Activated CD4-positive, alpha-beta T cell treated with anti-CD3 and anti-CD28 coated beads, Interleukin-2, amount 50 U/mL, for 16 hours (primary cell): ENCODE results near the gene DGKK.
"Not testable (repeated sequence)": the region's sequence is repeated elsewhere in the genome, so short reads cannot be mapped to it uniquely, and the experiment has no call there.

Experiments used
- DNase-seq: peaks from one replicate; pipeline ENCODE4 v3.0.0-alpha.2; 2020

The DGKK gene

GRCh38 chrX:50407976-50408375 is 62.6 kb downstream of the DGKK start:
- DNase-seq: no peak

DNA sequence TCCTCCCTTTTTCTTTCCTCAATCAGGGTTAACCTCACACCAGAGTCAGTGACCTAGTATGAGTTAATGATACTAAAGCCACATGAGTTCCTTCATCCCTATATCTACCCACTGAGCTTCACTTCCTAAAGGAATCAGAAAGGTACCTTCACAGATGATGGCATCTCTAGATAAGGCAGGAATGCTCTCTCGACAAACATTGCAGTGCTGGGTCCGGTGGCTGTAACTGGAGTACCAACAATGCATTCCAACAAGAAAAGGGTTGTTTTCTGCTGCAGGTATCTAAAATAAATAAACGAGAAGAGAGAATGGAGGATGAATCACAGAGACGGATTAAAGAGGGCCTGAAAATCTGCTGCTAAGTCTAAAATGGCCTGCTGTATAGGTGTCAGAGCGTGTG is 66.7 kb downstream of the DGKK start:
- no peak for DNase-seq

GRCh38 chrX:50402886-50403285 is 67.7 kb downstream of the DGKK start:
- no peak for DNase-seq

DNA sequence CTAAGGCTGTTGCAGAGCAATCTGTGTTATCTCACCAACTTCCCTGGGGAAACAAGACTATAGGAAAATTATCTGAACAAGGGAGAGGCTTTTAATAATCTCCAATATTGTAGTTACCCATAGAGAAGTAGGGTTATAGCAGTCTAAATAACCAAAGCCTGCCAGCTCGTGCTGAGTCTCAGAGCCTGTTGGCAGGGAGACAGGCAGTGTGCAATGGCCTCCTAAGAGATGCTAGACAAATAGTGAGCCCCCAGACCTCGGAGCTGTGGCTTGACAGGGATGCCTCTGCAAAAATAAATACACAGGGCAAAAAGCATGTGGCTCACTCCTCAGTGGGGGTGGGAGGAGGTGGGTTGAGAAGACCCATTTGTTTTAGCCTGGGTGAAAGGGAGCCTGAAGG is 76.7 kb downstream of the DGKK start:
- no peak for DNase-seq

DNA sequence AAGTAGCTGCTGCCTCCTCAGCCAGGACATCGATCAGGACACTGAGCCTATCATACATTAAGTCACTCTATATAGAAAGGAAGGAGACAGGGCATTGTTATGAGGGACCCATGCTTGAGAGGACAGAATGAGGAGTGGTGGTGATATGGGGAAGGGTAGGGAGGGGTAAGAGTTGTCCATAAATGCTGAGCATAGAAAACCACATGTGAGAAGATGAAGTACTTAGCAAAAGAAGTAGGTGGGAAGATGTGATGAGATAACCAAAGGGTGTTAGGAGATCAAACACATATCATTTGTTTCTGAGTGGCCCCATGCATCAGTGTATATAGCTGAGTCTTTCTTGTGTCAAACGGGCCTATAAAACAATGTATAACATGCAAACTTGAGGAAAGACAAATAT is 84.1 kb downstream of the DGKK start:
- no peak for DNase-seq

DNA sequence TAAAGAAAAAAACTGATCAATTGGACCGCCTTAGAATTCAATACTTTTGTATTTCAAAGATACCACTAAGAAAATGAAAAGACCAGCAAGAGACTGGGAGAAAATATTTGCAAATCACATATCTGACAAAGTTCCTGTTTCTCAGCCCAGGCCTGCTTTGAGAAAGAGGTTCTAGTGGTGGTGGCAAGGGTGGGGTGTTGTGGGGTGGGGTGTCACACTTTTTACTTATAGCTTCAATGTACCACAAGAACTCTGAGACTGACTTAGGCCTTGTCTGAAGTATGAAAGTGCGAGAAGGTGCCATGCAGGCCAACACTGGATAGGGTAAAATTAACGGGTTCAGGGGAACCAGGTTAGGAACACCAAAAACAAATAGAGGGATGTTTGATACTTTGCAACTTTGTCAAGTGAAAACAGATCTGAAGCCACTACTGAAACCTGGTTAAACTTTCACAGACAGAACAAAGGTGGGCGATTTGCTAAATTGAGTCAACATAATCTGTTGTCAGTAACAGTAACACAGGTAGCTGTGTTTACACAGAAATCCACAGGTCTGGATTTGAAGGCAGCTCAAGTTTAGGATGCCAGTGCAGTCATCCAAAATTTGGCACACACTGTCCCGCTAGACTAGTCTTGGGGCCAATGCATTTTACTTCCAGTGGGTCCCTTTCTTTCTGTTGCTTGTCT is 88.8 kb downstream of the DGKK start:
- no peak for DNase-seq

GRCh38 chrX:50375481-50376267 is 95.0 kb downstream of the DGKK start:
- no peak for DNase-seq

DNA sequence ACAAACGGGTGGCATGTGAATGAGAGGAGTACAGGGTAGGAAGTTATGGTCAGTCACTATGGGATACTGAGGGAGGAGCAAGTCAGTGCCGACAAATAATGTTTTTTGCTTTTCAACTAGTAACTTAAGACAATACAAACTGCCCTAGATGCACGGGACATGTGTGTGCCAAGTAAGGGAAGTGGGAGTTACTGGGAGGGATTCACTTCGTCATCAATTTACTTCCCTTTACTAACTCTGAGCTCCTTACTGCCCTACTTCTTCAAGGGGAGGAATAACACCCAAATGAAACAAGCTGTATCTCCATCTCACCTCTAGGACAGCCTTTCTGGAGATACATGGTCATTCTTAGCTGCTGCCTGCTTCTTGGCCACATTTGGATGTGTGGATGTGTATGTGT is 97.7 kb downstream of the DGKK start:
- no peak for DNase-seq

DNA sequence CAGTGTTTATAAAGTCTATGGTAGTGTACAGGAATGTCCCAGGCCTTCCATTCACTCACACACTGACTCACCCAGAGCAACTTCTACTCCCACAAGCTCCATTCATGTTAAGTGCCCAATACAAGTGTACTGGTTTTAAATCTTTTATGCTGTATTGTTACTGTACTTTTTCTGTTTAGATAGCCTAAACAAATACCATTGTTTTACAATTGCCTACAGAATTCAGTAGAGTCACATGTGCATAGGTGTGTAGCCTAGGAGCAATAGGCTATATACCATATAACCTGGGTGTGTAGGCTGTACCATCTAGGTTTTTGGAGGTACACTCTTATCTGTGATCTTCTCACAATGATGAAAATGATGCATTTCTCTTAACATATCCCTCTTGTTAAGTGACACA is 126.7 kb downstream of the DGKK start:
- DNase-seq: no peak

GRCh38 chrX:50333308-50333707 is 137.3 kb downstream of the DGKK start:
- no peak for DNase-seq

DNA sequence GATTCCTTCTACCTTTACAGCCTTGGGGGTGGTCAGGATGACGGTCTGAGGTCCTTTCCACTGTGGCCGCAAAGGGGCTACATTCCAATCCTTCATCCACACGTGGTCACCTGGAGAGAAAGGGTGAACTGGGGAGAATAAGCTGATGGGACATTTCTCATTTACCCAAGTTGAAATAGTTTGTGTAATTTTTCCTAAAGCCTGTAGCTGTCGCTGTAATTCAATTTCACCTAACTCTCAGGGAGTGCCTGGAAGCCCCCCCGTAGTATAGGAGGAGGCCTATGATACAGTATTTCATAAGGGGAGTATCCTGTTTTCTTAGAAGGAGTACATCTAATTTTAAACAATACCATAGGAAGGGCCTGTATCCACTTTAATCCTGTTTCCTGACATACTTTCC is 138.0 kb downstream of the DGKK start:
- DNase-seq: not testable (repeated sequence)

DNA sequence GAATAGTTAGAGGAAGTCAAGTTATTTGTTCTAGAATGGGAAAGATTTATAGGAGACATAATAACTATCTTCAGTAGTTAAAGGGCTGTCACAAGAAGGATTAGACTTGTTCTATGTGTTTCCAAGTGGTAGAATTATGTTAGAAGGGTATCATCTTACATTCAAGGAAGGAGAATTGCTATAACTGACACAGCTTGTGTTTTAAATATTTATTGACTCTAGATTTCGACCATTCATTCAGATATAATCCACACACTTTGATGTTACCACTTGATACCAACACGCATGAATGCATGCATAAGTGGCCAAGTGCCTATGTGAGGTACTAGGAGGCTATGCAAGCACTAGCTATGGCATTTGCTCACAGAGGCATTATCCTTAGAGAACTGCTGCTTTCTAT is 143.4 kb downstream of the DGKK start:
- no peak for DNase-seq
